Ishikawa (cell line): ENCODE results near the gene MICAL3.
A peak's percentile ranks its signal among the peaks of the same experiment; 100 is the strongest.

Experiments
- CEBPB ChIP-seq: IDR thresholded peaks from 2 replicates; pipeline ENCODE4 v1.6.1; 2012
- CREB1 ChIP-seq: IDR thresholded peaks from 2 replicates; pipeline ENCODE4 v1.6.1; 2012; ENCODE audit warnings: low read depth
- EGR1 ChIP-seq: IDR thresholded peaks from 2 replicates; pipeline ENCODE4 v1.6.1; 2012
- EP300 ChIP-seq: IDR thresholded peaks from 2 replicates; pipeline ENCODE4 v1.6.1; 2012; ENCODE audit warnings: borderline replicate concordance
- FOXM1 ChIP-seq: IDR thresholded peaks from 2 replicates; pipeline ENCODE4 v1.6.1; 2012; ENCODE audit warnings: low read depth, borderline replicate concordance
- NFIC ChIP-seq: IDR thresholded peaks from 2 replicates; pipeline ENCODE4 v1.6.1; 2012
- RAD21 ChIP-seq: IDR thresholded peaks from 2 replicates; pipeline ENCODE4 v1.6.1; 2012; ENCODE audit warnings: low read depth
- TAF1 ChIP-seq: IDR thresholded peaks from 2 replicates; pipeline ENCODE4 v1.6.1; 2012; ENCODE audit warnings: low read depth, mild to moderate bottlenecking
- TCF12 ChIP-seq: IDR thresholded peaks from 2 replicates; pipeline ENCODE4 v1.6.1; 2012; ENCODE audit warnings: low read depth
- TEAD4 ChIP-seq: IDR thresholded peaks from 2 replicates; pipeline ENCODE4 v1.6.1; 2012
- YY1 ChIP-seq: IDR thresholded peaks from 2 replicates; pipeline ENCODE4 v1.6.1; 2012; ENCODE audit warnings: low read depth
- ZBTB7A ChIP-seq: IDR thresholded peaks from 2 replicates; pipeline ENCODE4 v1.6.1; 2012; ENCODE audit warnings: low read depth
- TF ChIP-seq, protein P1 (sequence below): IDR thresholded peaks from 2 replicates; pipeline ENCODE4 v1.6.1; 2012
- TF ChIP-seq, protein P2 (sequence below): IDR thresholded peaks from 2 replicates; pipeline ENCODE4 v1.6.1; 2012; ENCODE audit warnings: low read depth, mild to moderate bottlenecking
- TF ChIP-seq, protein P3 (sequence below): IDR thresholded peaks from 2 replicates; pipeline ENCODE4 v1.6.1; 2012

MICAL3 gene

DNA sequence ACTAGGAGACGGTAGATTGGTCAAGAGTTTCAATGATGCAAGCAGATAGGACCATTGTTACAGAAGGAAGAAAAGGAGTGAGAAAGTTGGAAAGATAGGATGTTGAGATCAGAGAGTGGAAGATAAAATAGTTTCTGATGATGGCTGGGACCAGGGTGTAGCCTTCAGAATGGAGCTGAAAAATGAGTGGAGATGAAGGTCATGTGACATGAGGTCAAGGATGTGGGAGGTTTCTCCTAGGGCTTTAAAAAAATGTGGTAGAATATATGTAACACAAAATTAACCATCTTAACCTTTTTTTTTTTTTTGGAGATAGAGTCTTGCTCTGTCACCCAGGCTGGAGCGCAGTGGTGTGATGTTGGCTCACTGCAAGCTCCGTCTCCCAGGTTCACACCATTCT, 35.1 kb upstream of the MICAL3 start:
- TF ChIP-seq CEBPB (no peak), TCF12 (no peak), ZBTB7A (no peak), RAD21 (no peak), EGR1 (no peak), CREB1 (no peak), TEAD4 (no peak), FOXM1 (no peak), EP300 (no peak), YY1 (no peak), TAF1 (no peak), NFIC (no peak)
- TF ChIP-seq, protein P1, sequence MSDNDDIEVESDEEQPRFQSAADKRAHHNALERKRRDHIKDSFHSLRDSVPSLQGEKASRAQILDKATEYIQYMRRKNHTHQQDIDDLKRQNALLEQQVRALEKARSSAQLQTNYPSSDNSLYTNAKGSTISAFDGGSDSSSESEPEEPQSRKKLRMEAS, result no peak
- TF ChIP-seq, protein P2, sequence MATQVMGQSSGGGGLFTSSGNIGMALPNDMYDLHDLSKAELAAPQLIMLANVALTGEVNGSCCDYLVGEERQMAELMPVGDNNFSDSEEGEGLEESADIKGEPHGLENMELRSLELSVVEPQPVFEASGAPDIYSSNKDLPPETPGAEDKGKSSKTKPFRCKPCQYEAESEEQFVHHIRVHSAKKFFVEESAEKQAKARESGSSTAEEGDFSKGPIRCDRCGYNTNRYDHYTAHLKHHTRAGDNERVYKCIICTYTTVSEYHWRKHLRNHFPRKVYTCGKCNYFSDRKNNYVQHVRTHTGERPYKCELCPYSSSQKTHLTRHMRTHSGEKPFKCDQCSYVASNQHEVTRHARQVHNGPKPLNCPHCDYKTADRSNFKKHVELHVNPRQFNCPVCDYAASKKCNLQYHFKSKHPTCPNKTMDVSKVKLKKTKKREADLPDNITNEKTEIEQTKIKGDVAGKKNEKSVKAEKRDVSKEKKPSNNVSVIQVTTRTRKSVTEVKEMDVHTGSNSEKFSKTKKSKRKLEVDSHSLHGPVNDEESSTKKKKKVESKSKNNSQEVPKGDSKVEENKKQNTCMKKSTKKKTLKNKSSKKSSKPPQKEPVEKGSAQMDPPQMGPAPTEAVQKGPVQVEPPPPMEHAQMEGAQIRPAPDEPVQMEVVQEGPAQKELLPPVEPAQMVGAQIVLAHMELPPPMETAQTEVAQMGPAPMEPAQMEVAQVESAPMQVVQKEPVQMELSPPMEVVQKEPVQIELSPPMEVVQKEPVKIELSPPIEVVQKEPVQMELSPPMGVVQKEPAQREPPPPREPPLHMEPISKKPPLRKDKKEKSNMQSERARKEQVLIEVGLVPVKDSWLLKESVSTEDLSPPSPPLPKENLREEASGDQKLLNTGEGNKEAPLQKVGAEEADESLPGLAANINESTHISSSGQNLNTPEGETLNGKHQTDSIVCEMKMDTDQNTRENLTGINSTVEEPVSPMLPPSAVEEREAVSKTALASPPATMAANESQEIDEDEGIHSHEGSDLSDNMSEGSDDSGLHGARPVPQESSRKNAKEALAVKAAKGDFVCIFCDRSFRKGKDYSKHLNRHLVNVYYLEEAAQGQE, result no peak
- TF ChIP-seq, protein P3, sequence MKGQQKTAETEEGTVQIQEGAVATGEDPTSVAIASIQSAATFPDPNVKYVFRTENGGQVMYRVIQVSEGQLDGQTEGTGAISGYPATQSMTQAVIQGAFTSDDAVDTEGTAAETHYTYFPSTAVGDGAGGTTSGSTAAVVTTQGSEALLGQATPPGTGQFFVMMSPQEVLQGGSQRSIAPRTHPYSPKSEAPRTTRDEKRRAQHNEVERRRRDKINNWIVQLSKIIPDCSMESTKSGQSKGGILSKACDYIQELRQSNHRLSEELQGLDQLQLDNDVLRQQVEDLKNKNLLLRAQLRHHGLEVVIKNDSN, result no peak

DNA sequence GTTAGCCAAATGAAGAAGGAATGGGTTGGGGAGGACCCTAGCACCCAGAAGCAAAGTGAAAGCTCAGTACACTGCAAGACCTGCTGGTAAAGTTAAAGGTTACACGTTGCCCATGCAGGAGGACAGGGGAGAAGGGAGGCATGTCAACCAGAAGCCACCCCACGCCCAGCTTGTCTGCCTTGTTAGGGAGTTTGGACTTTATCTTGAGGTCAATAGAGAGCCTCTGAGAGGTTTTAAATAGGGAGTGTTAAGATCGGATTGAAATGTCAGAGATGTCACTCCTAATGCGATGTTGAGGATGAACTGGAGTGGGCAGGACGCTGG, 34.7 kb upstream of the MICAL3 start:
- TF ChIP-seq TAF1, result no peak
- no peak for TF ChIP-seq TEAD4
- TF ChIP-seq YY1, result no peak
- TF ChIP-seq, protein P2, result no peak
- no peak for TF ChIP-seq ZBTB7A
- TF ChIP-seq RAD21, result no peak
- no peak for TF ChIP-seq FOXM1
- no peak for TF ChIP-seq TCF12
- no peak for TF ChIP-seq EP300
- TF ChIP-seq NFIC, result no peak
- TF ChIP-seq, protein P1, result no peak

DNA sequence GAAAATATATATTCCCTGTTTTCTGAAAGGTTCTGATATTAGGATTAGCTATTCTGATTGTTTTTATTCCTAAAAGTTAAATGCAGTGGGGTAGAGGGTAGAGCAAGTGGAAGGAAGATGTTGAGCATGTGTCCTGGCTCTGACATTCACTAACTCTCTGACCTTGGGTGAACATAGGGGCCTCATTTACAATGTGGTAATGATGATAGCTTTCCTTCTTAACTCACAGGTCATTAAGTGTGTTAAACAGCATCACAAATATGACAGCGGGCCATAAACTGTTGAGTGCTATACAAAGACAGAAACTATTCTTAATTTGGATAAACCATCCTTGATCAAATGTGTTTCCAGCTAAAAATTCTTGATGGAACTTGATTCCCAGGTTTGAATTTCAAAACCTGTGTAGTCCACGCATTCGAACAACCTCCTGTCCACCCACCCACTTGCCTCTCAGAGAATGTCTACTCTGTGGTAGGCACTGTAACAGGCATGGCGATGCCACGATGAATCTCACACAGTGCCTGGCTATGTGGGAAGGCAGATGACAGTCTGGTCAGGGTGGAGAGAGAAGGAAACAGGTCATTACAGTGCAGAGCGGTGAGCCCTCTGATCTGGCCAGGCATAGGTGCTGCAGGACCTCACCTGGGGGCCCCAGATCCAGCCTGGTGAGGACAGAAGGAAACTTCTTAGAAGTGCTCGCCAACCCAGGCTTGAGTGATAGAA, 34.2 kb upstream of the MICAL3 start:
- TF ChIP-seq, protein P3, result no peak
- TF ChIP-seq CEBPB (no peak), YY1 (no peak), NFIC (no peak), RAD21 (no peak)
- TF ChIP-seq, protein P1, result no peak

DNA sequence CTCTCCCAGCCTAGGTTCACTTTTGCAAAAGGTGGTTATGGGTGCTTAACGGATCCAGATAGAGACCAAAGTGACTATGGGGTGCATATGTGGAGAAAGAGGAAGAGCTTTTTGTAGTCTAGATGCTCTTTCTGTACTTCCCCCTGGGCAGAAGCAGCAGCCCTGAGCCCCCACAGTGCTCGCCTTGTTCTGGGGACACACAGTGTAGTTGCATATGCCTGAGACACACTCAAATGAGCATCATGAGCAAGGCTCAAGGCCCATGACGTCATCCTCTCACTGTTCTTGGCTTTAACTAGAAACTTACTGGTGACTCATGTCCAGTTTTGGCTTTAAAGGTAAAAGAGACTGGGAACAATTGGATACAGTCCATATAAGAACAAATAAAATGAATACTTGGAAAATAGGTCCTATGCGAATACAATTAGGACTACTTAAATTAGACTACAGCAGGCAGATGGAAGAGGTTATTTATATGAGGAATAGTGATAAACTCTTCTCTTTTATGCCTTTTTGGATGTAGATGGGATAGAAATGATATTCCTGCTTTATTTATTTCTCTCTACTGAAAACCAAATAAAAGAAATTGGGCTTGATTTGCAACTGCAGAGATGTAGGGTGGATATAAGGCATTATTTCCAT, 33.3 kb upstream of the MICAL3 start:
- peak; percentile 51 for TF ChIP-seq NFIC
- no peak for TF ChIP-seq RAD21
- TF ChIP-seq CREB1, result peak; percentile 38; the same call in 1 of the 2 replicates
- TF ChIP-seq EGR1, result no peak
- no peak for TF ChIP-seq YY1
- no peak for TF ChIP-seq EP300

DNA sequence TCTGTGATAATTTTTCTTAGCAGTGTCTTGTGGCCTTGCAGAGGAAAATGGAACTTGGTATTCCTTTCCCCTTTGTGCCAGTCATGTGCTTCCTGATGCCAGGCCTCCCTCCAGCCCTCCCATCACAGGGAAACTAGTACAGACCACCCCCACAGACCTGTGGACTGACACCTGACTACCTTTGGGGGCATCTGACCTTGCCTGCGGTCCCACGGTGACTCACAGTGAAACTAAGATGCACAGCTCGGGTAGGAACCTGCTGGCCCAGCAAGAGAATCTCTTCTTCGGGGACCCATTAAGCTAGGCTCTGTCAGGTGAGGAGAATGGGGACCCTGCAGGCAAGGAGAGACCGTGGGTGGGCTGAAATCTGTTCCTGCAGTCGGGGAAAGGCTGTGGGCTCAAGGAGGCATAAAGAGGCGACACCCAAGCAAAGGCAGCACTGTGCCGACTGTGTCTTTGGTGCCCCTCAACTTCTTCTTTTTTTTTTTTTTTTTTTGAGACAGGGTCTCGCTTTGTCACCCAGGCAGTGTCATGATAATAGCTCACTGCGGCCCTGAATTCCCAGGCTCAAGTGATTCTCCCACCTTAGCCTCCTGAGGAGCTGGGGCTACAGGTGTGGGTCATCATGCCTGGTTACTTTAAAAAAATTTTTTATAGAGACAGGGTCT, 32.6 kb upstream of the MICAL3 start:
- TF ChIP-seq, protein P2, result no peak
- TF ChIP-seq EGR1, result no peak
- TF ChIP-seq EP300, result no peak
- no peak for TF ChIP-seq ZBTB7A
- TF ChIP-seq, protein P3, result no peak
- TF ChIP-seq CEBPB, result no peak
- TF ChIP-seq TCF12, result no peak
- TF ChIP-seq RAD21, result no peak
- no peak for TF ChIP-seq FOXM1
- TF ChIP-seq NFIC, result no peak
- TF ChIP-seq TAF1, result no peak
- TF ChIP-seq, protein P1, result no peak
- TF ChIP-seq CREB1, result no peak
- no peak for TF ChIP-seq YY1
- TF ChIP-seq TEAD4, result no peak
